Measurements from ENCODE around the gene RUFY4. TPM values are rescaled to one million over a fixed set of nuclear protein-coding genes. Genes with fewer than 3 reads are reported as not detected.
"Not testable (repeated sequence)": the region's sequence is repeated elsewhere in the genome, so short reads cannot be mapped to it uniquely, and the experiment has no call there.

RUFY4 gene
- total RNA-seq, 2 experiments from 2014 or later, result 1.6 to 2.0 TPM

DNA sequence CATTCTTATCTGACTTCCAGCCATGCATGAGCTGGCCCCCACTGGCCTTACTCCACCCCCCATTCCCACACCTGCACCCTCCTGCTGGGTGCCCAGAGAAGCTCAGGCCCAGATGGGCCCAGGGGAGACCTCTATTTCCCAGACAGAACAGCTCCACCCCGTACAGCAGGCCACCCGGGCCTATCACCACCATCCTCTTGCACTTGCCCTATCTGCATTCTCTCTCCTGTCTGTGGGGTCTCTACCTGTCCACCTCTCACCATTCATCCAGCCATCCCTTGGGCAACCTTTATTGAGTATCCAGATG, 40.9 kb upstream of the RUFY4 start:
- Mint-ChIP-seq H3K36me3 (no peaks in the 10 kb centered on the region), H3K27me3 (no peaks in the 10 kb centered on the region), H3K9me3 (no peaks in the 10 kb centered on the region), H3K4me1 (no peaks in the 10 kb centered on the region), H3K4me3 (no peak overlapping the region), H3K27ac (no peak overlapping the region)
- no peak for DNase-seq

DNA sequence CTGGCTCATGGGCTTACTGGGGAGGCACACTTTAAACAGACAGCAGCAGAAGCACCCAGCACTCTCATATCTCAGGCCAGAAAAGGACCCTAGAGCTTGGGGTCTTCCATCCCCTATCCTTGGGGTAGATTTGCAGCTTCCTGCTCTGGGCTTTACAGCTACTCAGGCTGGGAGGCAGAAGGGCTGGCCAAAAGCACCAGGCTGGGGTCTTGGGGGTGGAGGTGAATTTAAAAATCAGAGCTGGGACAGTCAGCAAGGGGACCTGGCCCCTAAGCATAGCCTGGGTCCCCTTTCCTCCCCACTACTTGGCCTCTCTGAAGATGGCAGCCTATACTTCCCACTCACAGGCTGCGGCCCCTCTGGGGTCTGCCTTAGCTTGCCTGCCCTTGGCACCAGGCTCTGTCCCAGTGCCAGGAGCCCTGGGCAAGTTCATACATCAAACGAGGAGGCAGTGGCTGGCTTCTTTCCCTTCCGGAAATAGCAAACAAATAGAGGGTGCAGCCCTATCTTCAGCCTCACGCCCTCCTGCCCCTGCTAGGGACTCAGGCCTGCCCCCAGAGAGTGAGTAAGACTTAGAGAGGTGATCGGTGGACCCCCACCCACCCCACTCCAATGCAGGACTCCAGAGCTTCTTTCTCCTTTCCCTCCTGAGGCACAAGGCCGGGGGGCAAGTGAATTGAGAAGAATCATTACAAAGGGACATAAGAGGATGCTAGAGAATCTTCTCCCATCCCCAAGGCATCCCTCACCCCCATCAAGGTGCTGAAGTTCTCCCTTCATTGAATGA, 40.3 kb upstream of the RUFY4 start:
- Mint-ChIP-seq H3K9me3 (no peaks in the 10 kb centered on the region), H3K4me1 (no peaks in the 10 kb centered on the region), H3K27me3 (no peaks in the 10 kb centered on the region), H3K4me3 (no peak overlapping the region), H3K27ac (no peak overlapping the region), H3K36me3 (no peaks in the 10 kb centered on the region)
- no peak for DNase-seq

DNA sequence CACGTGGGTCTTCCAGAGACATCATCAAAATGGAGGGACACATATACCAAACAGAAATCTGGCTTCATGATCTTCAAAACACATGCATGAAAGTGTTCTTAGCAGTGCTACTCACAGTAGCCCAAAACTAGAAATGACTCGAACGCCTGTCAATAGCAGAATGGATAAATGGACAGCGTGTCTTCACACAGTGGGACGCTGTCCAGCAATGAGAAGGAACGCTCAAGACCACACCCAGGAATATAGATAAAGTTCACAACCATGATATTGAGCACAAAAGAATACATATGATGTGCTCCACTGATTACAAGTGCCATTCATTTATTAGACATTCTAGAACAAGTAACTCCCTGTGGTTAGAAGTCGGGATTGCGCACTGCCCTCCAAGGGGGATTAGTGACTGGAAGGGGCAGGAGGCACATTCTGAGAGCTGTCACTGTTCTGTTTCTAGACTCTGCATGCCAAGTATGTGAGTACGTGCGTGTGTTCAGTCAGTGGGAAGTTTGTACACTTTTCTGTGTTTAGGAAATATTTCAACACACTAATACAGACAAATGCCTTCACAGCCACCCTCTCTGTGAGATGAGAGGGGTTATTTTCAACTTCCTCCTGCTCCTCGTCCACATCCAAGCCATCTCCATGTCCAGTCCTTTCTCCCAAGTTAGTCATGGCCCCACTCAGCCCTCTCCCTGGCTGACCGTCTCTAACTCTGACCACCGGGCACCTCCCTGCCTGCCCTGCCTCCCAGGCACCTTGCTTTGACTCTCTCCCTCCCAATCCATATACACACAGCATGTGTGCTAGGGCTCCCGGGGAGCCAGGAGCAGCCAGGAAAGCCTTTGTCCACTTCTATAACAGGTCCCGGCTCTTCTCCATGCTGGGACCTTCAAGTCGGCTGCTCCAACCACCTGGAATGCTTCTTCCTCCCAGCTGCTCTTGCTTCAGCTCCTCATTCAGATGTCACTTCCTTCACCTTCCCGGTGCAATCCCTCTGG, 39.4 kb upstream of the RUFY4 start:
- no peak overlapping the region for H3K27ac Mint-ChIP-seq
- DNase-seq, result no peak
- no peaks in the 10 kb centered on the region for H3K27me3 Mint-ChIP-seq
- H3K36me3 Mint-ChIP-seq, result no peaks in the 10 kb centered on the region
- peaks cover 2% of the 10 kb centered on the region for H3K4me1 Mint-ChIP-seq
- no peaks in the 10 kb centered on the region for H3K9me3 Mint-ChIP-seq
- H3K4me3 Mint-ChIP-seq, result no peak overlapping the region

DNA sequence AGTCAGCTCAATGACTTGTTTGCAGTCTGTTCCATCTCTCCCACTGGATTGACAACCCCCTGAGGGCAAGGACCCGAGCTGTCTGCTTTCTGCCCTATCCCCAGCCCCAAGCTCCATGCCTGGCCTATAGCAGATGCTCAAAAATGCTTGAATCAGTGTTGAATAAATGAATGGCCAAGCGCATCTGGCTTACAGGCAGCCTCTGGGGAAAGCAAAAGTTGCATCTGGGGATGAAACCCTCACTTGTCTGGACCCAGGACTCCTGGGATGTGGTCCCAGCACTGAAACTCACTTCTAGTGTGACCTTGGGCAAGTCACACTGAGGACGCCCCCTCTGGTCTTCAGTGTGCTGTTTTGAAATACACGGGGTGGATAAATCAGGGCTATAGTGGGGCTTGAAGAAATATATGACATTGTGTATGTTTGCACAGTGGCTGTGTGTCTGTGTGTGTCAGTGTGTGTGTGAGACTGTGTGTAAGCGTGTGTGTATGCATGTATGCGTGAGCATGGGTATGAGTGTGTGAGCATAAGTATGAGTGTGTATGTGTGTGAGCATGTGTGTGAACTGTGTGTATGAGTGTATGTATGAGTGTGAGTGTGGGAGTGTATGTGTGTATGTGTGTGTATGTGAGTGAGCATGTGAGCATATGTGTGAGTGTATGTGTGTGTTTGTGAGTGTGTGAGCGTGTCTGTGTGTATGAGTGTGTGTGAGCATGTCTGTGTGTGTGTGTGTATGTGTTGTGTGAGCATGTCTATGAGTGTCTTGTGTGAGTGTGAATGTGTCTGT, 38.5 kb upstream of the RUFY4 start:
- no peak overlapping the region for H3K4me3 Mint-ChIP-seq

DNA sequence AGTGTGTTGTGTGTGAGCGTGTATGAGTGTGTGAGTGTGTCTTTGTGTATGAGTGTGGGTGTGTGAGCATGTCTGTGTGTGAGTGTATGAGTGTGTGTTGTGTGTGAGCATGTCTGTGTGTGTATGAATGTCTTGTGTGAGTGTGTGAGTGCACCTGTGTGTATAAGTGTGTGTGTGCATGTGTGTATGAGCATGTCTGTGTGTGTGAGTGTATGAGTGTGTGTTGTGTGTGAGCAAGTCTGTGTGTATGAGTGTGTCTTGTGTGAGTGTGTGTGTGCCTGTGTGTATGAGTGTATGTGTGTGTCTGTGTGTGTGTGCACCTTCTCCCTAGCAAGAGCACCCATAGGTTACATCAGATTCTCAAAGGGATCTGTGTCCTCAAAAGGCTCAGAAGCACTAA, 37.8 kb upstream of the RUFY4 start:
- DNase-seq, result no peak
- Mint-ChIP-seq H3K36me3 (no peaks in the 10 kb centered on the region), H3K4me3 (no peak overlapping the region), H3K27ac (no peak overlapping the region), H3K9me3 (no peaks in the 10 kb centered on the region), H3K27me3 (no peaks in the 10 kb centered on the region), H3K4me1 (peaks cover 5% of the 10 kb centered on the region)

More for the DNA sequence above, 38.5 kb upstream of the RUFY4 start:
- no peaks in the 10 kb centered on the region for H3K36me3 Mint-ChIP-seq
- no peak overlapping the region for H3K27ac Mint-ChIP-seq
- H3K4me1 Mint-ChIP-seq, result peaks cover 5% of the 10 kb centered on the region
- no peaks in the 10 kb centered on the region for H3K9me3 Mint-ChIP-seq
- no peaks in the 10 kb centered on the region for H3K27me3 Mint-ChIP-seq
- no peak for DNase-seq

DNA sequence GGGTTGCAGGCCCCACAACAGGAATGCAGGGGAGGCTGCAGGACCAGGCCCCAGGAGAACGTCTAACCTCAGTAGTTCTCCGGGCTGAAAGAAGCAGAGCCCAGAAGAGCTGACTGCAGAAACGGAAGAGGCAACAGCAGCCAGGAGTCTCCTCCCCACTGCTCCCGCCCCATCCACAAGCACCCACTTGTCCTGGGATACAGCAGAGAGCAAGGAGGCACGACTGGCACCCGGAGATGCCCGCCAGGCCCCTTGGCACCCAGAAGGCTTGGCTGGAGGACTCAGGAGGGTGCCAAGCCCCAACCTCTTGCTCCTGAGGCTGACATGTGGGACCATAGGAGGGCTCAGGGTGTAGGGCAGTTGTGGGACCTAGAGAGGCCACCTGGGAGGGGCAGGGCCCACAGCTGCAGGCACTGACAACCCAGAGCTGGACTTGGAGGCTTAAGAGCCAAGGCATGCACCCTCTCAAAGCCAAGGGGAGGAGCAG, 37.2 kb upstream of the RUFY4 start:
- H3K9me3 Mint-ChIP-seq, result no peaks in the 10 kb centered on the region
- H3K4me3 Mint-ChIP-seq, result no peak overlapping the region
- H3K4me1 Mint-ChIP-seq, result peaks cover 5% of the 10 kb centered on the region
- DNase-seq, result no peak
- no peaks in the 10 kb centered on the region for H3K27me3 Mint-ChIP-seq
- no peaks in the 10 kb centered on the region for H3K36me3 Mint-ChIP-seq
- no peak overlapping the region for H3K27ac Mint-ChIP-seq

DNA sequence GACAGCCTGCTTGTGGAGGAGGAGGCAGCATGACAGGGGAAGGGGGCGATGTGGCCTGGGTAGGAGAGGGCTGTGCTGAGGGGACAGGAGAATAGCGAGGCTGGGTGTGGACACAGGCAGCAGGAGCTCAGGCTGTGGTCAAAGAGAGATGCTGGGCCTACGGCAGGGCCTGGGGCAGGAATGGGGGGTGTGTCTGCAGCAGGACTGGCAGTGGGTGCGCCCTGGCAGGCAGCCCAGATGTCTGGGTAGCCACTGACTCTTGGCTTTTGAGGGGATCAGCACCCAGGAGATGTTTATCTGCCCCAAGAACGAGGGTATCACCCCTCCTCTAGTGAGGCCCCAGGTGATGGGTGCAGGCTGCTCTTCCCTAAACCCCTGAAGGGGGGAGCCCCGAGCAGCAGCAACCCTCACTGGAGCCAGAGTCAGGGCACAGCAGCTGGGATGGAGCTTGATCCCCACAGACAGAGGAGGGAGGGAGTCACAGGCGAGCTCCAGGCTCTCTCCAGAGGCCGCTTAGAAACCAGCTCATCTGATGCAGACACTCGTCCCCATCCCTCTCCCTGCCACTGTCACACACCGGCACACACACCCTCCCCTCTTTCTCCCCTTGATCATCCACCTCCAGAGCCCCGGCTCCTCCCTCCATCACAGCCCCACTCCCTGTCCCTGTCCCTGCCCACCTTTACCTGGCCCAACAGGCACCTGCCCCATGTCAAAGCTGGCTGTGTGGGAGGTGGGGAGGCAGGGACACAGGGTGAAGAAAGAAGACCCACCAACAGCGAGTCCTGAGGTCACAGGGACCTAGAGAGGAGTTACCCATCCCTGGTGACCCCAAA, 36.5 kb upstream of the RUFY4 start:
- Mint-ChIP-seq H3K9me3 (no peaks in the 10 kb centered on the region), H3K4me1 (peaks cover 6% of the 10 kb centered on the region), H3K27ac (no peak overlapping the region)

DNA sequence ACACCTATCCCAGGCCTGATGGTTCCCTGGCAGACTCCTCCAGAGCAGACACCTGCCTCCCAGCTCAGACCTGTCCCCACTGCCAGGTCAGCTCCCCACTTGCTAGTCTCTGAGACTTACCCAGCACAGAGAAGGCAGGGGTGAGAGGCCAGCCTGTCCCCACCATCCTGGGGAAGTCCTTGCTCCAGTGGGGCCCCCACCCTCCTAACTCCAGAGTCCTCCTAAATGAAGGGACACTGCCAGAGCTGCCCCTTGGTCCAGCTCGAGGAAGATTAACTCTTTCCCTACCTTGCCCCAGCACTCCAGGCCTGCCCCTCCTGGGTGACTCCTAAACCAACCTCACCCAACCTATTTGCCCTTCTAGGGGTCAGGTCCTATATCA, 35.9 kb upstream of the RUFY4 start:
- no peaks in the 10 kb centered on the region for H3K36me3 Mint-ChIP-seq
- no peak overlapping the region for H3K27ac Mint-ChIP-seq
- DNase-seq, result no peak
- H3K27me3 Mint-ChIP-seq, result no peaks in the 10 kb centered on the region
- no peak overlapping the region for H3K4me3 Mint-ChIP-seq
- peaks cover 11% of the 10 kb centered on the region for H3K4me1 Mint-ChIP-seq
- no peaks in the 10 kb centered on the region for H3K9me3 Mint-ChIP-seq

More for the DNA sequence above, 36.5 kb upstream of the RUFY4 start:
- Mint-ChIP-seq H3K4me3 (no peak overlapping the region), H3K27me3 (no peaks in the 10 kb centered on the region), H3K36me3 (no peaks in the 10 kb centered on the region)
- no peak for DNase-seq

GRCh38 chr2:218033590-218034496, 35.2 kb upstream of the RUFY4 start:
- Mint-ChIP-seq H3K27me3 (no peaks in the 10 kb centered on the region), H3K27ac (peak overlapping the region; percentile 31), H3K9me3 (no peaks in the 10 kb centered on the region), H3K36me3 (no peaks in the 10 kb centered on the region), H3K4me3 (peak overlapping the region; percentile 44), H3K4me1 (peaks cover 12% of the 10 kb centered on the region)
- DNase-seq, result peak; percentile 31

GRCh38 chr2:218034497-218035213, 34.4 kb upstream of the RUFY4 start:
- not testable (repeated sequence) for H3K9me3 Mint-ChIP-seq, H3K36me3 Mint-ChIP-seq, H3K27me3 Mint-ChIP-seq
- Mint-ChIP-seq H3K4me1 (peaks cover 18% of the 10 kb centered on the region), H3K4me3 (peak overlapping the region; percentile 53), H3K27ac (peak overlapping the region; percentile 46)
- peak; percentile 63 for DNase-seq

GRCh38 chr2:218035463-218036100, 33.5 kb upstream of the RUFY4 start:
- Mint-ChIP-seq H3K27me3 (peaks cover 11% of the 10 kb centered on the region), H3K9me3 (no peaks in the 10 kb centered on the region), H3K4me1 (peaks cover 20% of the 10 kb centered on the region), H3K36me3 (peaks cover 2% of the 10 kb centered on the region), H3K4me3 (peak overlapping the region; percentile 46), H3K27ac (peak overlapping the region; percentile 18)
- DNase-seq, result no peak

GRCh38 chr2:218036371-218036770, 32.7 kb upstream of the RUFY4 start:
- H3K27ac Mint-ChIP-seq, result no peak overlapping the region
- DNase-seq, result no peak
- H3K4me3 Mint-ChIP-seq, result no peak overlapping the region
- peaks cover 26% of the 10 kb centered on the region for H3K4me1 Mint-ChIP-seq
- peaks cover 2% of the 10 kb centered on the region for H3K36me3 Mint-ChIP-seq
- H3K27me3 Mint-ChIP-seq, result peaks cover 12% of the 10 kb centered on the region
- H3K9me3 Mint-ChIP-seq, result no peaks in the 10 kb centered on the region
